GM21786 (cell line): Measurements from ENCODE around the gene STAB1.

ENCODE experiments used
- ATAC-seq: cut with Tn5 transposase; IDR thresholded peaks from one replicate; pipeline ENCODE4 v1.9.1; 2021; ENCODE audit not compliant: unreplicated experiment

The STAB1 gene

DNA sequence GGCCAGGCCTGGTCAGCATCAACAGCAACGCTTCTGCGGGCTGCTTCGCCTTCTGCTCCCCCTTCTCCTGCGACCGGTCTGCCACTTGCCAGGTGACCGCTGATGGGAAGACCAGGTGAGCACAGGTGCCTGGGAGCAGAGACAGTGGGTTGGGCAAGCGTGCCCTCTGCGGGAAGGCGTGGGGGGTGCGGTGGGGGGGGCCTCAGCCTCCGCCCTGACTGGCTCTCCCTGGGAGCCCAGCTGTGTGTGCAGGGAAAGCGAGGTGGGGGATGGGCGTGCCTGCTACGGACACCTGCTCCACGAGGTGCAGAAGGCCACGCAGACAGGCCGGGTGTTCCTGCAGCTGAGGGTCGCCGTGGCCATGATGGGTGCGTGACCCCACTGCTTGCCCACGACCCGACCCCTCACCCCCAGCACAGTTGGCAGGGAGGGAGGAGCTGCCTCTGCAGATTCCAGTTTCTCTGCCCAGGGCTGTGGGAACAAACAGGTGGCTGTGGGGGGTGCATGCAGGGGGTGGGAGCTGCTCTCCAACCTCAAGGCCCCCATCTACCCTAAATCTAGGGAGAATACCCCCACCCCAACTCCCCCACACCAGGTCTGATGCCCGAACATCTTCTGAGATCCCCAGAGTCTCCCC lies 8.8 kb downstream of the STAB1 start:
- no peak for ATAC-seq

DNA sequence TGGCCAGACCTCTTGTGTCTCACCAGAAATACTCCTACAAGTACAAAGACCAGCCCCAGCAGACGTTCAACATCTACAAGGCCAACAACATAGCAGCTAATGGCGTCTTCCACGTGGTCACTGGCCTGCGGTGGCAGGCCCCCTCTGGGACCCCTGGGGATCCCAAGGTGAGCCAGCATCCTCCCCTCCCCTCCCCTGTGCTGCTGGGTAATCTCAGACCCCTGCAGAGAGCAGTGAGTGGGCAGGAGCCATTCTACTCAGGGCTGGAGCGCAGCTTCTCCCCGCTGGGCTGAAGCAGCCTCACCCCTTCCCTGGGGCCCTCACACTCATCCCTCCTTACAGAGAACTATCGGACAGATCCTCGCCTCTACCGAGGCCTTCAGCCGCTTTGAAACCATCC lies 9.8 kb downstream of the STAB1 start:
- no peak for ATAC-seq

DNA sequence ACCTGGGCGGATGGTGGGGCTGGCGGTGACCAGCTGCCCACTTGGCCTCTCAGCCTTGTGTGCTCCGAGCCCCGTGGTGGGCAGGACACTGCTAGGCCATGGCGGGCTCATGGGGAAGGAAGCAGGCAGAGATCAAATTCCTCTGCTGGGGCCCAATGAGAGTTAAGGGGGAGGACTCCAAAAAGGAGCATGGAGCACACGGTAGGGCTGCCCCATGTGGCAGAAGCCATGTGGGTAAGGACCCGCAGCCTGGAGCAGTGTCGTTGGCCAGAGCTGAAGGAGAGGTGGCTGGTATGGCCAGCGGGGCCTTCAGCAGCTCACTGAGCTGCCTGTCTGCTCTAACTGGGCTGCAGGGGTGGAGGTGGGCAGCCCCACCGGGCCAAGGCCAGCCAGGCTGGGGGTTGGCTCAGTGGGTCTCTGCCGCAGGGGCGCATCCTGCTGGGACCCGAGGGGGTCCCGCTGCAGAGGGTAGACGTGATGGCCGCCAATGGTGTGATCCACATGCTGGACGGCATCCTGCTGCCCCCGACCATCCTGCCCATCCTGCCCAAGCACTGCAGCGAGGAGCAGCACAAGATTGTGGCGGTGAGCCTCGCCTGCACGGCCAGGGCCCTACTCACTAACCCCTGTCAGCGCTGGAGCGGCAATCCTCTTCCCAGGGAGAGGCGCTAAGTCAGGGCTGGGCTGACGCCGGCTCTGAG lies 11.3 kb downstream of the STAB1 start:
- ATAC-seq, result no peak

DNA sequence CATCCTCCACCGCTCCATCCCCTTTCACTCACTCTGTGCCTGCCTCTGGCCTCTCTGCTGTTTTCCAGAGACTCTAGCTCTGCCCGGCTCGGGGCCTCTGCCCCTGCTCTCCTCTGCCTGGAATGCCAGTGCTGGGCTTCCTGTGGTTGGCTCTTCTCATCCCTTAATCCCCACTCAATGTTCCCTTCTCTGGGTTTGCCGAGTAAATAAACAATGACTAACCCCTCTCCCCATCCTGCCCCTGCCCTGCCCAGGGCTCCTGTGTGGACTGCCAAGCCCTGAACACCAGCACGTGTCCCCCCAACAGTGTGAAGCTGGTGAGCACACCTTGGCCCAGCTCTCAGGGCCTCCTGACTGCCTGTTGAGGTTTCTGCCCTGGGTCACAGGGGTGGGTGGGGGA lies 12.2 kb downstream of the STAB1 start:
- no peak for ATAC-seq

DNA sequence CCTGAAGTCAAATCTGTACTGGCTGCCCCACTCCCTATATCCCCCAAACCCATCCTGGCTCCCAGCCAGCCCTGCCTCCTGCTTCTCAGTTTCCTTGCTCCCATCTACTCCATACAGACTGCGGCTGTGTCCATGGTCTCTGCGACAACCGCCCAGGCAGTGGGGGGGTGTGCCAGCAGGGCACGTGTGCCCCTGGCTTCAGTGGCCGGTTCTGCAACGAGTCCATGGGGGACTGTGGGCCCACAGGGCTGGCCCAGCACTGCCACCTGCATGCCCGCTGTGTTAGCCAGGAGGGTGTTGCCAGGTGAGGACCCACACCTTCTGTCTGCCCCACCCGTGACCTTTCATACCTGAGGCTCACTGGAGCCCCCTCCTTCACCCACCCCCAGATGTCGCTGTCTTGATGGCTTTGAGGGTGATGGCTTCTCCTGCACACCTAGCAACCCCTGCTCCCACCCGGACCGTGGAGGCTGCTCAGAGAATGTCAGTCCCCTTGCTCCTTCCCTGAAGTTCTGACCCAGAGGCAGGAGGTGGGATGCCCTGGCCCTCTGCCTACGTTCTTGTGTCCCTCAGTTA lies 14.7 kb downstream of the STAB1 start:
- no peak for ATAC-seq

DNA sequence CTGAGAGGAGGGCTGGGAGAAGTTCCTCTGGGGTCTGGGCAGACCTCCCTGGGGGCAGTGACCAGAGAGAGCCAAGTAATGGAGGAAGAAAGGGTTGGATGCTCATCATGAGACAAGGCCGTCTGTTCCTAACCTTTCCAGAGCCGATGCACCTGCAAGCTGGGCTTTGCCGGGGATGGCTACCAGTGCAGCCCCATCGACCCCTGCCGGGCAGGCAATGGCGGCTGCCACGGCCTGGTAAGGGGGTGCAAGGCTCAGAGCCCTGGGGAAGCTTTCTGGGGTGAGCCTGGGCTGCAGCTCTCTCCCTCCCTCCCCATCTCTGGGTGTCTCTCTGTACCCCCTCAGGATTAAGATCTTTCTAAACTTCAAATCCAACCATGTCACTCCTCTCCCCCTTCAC lies 16.4 kb downstream of the STAB1 start:
- ATAC-seq, result no peak

DNA sequence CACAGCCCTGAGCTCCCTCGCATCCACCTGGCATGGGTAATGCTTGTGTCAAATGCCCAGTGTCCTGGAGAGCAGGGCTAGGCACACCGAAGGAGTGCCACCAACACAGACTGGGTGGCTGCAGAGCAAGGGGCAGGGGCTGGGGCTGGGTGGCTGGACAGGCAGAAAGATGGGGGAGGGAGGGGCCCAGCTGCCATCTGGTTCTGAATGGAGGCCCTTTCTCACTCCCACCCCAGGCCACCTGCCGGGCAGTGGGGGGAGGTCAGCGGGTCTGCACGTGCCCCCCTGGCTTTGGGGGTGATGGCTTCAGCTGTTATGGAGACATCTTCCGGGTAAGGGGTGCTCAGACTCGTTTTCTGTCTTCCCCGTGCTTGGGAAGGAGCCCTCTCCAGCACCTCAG lies 17.0 kb downstream of the STAB1 start:
- ATAC-seq, result no peak

DNA sequence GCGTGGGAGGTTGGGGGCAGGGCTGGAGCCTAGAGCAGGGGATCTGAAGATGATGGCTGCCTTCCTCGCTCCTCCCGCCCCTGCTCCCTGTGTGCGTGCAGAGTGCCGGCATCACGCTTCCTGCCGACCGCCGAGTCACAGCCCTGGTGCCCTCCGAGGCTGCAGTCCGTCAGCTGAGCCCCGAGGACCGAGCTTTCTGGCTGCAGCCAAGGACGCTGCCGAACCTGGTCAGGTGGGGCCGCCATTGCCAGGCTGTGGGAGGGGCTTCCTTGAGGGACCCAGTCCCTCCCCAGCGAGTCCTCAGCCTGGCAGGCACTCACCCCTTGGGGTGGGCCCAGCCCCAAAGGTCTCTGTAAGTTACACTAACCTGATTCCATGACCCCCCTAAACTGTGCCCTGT lies 17.6 kb downstream of the STAB1 start:
- no peak for ATAC-seq

DNA sequence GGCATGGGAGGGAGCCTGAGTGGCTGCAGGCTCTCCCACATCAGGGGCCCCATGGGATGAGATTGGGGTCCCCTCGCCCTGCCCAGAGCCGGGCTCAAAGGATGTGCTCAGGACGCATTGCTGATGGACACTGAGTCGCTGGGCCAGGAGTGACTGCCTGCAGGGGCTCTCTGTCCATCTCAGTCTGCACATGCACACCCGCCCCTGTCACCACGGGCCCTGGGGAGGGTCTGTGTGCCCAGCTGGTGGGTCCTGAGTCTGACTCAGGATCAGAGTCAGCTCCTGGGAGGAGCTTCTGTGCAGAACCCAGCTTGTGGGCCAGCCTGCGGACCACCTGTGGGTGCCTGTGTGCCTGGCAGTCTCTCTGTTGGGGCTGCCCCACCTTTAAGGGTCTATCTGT lies 18.1 kb downstream of the STAB1 start:
- ATAC-seq, result no peak

DNA sequence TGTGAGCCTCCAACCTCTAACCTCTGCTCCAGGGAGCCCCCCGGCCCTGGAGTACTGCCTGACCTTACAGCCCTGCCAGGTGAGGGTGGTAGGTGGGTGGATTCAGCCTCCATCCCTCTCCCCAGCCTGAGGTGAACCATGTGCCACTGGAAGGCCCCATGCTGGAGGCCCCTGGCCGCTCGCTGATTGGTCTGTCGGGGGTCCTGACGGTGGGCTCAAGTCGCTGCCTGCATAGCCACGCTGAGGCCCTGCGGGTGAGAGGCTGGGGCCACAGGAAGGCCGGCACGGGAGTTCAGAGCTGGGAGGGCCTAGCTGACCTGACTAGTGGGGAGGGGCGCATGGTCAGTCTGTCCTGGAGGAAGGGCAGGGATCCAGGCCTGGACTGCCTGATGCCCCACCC lies 19.4 kb downstream of the STAB1 start:
- no peak for ATAC-seq

DNA sequence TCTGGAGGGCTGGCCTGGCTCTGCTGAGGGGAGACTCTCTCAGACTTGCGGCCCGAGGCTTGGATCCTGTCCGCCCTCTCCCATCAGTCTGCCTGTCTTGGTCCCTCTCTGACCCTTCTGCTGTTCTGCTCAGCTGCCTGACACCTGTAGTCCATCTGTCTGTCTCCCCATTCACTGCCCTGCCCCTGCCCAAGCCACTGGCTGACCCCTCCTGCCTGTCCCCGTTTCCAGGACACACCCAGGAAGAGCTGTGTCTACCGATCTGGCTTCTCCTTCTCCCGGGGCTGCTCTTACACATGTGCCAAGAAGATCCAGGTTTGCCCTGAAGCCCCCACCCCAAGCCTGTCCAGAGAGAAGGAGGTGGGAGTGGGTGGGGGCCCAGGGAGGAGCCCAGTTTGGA lies 20.1 kb downstream of the STAB1 start:
- ATAC-seq, result no peak

DNA sequence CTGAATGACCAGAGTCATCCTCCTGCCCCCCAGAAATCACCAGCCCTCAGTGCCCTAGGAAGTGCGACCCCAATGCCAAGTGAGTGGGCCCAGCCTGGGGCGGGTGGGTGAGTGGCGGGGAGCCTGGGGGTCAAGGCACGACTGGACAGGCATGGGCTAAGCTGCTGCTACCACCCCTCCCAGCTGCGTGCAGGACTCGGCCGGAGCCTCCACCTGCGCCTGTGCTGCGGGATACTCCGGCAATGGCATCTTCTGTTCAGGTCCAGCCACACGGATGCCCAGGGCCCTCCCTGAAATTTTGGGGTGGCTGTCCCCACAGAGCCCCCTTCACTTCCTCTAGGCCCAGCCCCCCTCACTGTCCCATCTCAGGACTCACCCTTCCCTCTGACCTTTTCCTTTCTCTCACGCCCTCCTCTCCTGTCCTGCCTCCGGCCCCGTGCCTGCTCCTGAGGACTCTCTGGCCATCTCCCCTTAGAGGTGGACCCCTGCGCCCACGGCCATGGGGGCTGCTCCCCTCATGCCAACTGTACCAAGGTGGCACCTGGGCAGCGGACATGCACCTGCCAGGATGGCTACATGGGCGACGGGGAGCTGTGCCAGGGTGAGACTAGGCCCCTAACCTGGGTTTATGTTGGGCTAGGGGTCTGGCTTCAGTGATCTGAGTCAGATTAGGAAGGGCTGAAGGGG lies 21.5 kb downstream of the STAB1 start:
- ATAC-seq, result no peak

DNA sequence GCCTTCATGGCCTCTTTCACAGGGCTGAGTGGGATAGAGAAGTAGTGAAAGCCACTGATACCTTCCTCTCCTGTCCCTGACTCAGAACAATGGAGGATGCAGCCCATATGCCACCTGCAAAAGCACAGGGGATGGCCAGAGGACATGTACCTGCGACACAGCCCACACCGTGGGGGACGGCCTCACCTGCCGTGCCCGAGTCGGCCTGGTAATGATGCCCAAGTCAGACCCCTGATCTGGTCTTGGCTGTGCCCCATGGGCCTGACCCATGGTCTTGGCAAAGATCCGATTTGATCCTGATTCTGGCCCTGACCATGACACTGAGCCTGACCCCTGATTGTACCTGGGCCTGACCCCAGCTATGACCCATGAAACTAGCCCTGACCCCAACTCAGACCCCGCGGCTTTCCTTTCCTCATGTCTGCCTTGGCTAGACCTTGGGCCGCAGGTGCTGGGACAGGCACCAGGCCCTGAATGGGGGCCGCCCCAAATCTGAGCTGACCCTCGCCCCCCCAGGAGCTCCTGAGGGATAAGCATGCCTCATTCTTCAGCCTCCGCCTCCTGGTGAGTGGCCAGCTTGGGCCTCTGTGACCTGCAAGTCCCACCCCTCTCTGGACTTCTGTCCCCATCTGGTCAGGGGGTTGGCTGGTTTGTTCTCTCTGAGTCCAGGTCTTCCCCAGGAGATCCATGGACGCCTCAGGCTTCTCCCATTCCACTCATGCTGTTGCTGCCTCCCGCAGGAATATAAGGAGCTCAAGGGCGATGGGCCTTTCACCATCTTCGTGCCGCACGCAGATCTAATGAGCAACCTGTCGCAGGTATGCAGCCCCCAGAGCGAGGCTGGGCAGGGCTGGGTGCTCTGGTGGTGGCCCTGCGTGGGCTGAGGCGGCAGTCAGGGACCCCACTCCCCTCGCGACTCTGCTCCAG lies 22.9 kb downstream of the STAB1 start:
- ATAC-seq, result no peak

DNA sequence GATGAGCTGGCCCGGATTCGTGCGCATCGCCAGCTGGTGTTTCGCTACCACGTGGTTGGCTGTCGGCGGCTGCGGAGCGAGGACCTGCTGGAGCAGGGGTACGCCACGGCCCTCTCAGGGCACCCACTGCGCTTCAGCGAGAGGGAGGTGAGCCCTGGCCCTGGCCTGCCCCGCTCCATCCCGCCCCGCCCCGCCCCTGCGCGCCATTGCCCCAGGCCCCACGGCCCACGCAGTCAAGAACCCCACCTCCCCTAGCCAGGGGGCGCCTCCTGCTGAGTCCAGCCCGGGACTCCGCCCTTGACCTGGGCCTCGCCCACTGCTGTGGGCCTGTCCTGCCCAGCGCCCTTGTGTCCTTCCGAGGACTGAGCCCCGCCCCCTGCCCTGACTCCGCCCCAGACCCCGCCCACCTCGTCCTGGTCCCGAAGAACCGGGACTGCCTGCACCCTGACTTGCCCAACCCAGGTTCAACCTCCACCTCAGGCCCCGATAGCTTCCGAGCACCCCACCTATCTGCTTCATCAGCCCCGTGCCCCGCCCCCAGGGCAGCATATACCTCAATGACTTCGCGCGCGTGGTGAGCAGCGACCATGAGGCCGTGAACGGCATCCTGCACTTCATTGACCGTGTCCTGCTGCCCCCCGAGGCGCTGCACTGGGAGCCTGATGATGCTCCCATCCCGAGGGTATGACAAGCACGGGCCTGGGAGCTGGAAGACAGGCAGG lies 23.7 kb downstream of the STAB1 start:
- no peak for ATAC-seq

DNA sequence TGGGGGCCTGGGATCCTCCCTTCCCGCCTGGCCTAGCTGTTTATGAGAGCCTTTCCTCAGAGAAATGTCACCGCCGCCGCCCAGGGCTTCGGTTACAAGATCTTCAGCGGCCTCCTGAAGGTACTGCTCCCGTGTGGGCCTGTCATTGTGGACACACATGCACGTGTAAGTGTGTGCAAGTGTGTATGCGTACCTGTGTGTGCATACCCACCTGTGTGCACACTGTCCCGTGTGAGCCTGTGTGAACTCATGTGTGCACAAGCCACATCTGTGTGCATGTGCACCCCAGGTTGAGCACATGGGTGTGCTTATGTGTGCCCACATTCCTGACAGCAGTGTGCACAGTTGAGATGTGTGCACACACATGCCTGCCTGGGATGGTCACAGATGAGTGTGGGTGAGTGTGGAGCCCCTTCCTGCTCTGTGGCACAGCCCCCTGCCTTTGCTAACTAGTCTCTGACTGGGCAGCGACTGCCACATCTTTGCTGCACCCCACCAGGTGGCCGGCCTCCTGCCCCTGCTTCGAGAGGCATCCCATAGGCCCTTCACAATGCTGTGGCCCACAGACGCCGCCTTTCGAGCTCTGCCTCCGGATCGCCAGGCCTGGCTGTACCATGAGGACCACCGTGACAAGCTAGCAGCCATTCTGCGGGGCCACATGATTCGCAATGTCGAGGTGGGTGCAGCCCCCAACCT lies 24.5 kb downstream of the STAB1 start:
- ATAC-seq, result no peak

DNA sequence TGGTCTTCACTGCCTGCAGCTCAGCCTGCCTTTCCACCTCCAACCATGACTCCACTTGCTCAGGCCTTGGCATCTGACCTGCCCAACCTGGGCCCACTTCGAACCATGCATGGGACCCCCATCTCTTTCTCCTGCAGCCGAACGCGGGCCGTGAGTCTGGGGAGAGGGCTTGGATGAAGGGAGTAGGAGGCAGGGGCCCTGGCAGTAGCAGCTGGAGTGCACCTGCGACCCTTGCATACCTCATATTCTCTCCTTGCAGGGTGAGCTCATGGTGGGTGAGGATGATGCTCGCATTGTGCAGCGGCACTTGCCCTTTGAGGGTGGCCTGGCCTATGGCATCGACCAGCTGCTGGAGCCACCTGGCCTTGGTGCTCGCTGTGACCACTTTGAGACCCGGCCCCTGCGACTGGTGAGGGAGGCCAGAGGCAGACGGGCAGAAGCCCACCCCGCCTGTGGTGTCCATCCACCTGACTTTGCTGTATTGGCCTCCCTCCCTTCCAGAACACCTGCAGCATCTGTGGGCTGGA lies 25.1 kb downstream of the STAB1 start:
- ATAC-seq, result no peak

DNA sequence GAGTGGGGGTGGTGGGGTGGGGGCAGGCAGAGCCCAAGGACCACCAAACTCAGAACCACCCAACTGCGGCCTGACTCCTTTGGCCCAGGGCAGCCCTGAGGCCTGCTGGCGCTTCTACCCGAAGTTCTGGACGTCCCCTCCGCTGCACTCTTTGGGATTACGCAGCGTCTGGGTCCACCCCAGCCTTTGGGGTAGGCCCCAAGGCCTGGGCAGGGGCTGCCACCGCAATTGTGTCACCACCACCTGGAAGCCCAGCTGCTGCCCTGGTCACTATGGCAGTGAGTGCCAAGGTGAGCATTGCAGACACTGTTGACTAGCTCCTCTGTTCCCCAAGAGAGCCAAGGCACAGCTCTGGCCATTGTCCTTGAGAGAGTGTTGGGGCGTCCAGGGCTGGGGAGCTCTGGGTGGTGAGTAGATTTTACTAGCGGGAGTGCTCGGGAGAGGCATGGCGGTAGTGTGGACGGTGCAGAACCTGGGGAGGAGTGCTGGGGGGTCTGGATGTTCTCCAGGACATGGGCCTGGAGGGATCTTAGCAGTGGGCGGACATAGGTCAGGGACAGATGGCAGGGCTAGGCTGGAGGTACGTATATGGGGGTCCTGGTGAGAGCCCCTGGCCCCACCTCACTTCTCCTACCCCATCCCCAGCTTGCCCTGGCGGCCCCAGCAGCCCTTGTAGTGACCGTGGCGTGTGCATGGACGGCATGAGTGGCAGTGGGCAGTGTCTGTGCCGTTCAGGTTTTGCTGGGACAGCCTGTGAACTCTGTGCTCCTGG lies 25.8 kb downstream of the STAB1 start:
- no peak for ATAC-seq

DNA sequence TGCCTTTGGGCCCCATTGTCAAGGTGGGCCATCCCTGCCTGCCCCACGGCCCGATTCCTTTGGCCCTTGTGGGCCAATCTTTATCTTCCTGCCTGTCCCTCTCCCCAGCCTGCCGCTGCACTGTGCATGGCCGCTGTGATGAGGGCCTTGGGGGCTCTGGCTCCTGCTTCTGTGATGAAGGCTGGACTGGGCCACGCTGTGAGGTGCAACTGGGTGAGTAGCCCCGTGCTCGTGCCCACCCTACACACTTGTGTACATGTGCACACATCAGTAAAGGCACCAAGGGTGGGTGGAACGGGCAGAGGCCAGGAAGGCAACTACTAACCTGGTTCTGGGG lies 26.3 kb downstream of the STAB1 start:
- no peak for ATAC-seq
